Spleen (tissue), 11 donors: Measurements from ENCODE around the gene MYO10. TPM values are rescaled to one million over a fixed set of nuclear protein-coding genes. Genes with fewer than 3 reads are reported as not detected.
"Not testable (repeated sequence)": the region's sequence is repeated elsewhere in the genome, so short reads cannot be mapped to it uniquely, and the experiment has no call there.

Experiments used
- DNase-seq: peaks from one replicate; pipeline ENCODE4 v3.0.0-alpha.2; 2020
- H3K27ac ChIP-seq, 8 donors: fragments of 200-600 bp; sonication (generic) in 7 of 8; 1 replicate in 4 of 8; 2 replicates in 4 of 8; pipeline versions ENCODE4 v1.5.0 to v1.8.0; 2016 to 2021; ENCODE audit warnings: inconsistent platforms in 4 of 8, mild to moderate bottlenecking in 4 of 8, moderate library complexity in 1 of 8
- H3K27me3 ChIP-seq, 7 donors: fragments of 200-600 bp; sonication (generic) in 6 of 7; replicated peaks in 1 of 7; 1 replicate in 4 of 7; 2 replicates in 3 of 7; pipeline versions ENCODE4 v1.5.0 to v1.8.0; 2016 to 2021; ENCODE audit warnings: inconsistent platforms in 3 of 7, mild to moderate bottlenecking in 1 of 7
- H3K36me3 ChIP-seq, 6 donors: fragments of 200-600 bp; sonication (generic) in 5 of 6; 1 replicate in 4 of 6; 2 replicates in 2 of 6; pipeline versions ENCODE4 v1.5.0 to v1.8.0; 2016 to 2021; ENCODE audit warnings: inconsistent platforms in 2 of 6
- H3K4me1 ChIP-seq, 6 donors: fragments of 200-600 bp; sonication (generic) in 5 of 6; 1 replicate in 3 of 6; 2 replicates in 3 of 6; pipeline versions ENCODE4 v1.5.0 to v1.8.0; 2016 to 2021; ENCODE audit warnings: inconsistent platforms in 3 of 6
- H3K4me3 ChIP-seq, 8 donors: fragments of 200-600 bp; sonication (generic) in 7 of 8; 1 replicate in 4 of 8; 2 replicates in 4 of 8; pipeline versions ENCODE4 v1.5.0 to v1.8.0; 2016 to 2021; ENCODE audit warnings: inconsistent platforms in 4 of 8, mild to moderate bottlenecking in 4 of 8, moderate library complexity in 2 of 8
- H3K9me3 ChIP-seq, 8 donors: fragments of 200-600 bp; sonication (generic) in 7 of 8; 1 replicate in 4 of 8; 2 replicates in 4 of 8; pipeline versions ENCODE4 v1.5.0 to v1.8.0; 2016 to 2021; ENCODE audit warnings: inconsistent platforms in 4 of 8
- CTCF ChIP-seq, 11 experiments: fragments of 200-600 bp in 7 of 11; fragments of 450-650 bp in 4 of 11; sonication (generic) in 4 of 11; IDR thresholded peaks in 8 of 11; conservative IDR thresholded peaks in 3 of 11; 1 replicate in 7 of 11; 2 replicates in 4 of 11; pipeline versions ENCODE4 v1.4.0 to v1.8.0; 2016 to 2021; ENCODE audit warnings: antibody characterized with exemption in 11 of 11, inconsistent platforms in 4 of 11, mild to moderate bottlenecking in 1 of 11
- POLR2A ChIP-seq, 3 donors: fragments of 450-650 bp; IDR thresholded peaks; one replicate each; pipeline ENCODE4 v1.5.1; 2017; ENCODE audit warnings: antibody characterized with exemption in 3 of 3, mild to moderate bottlenecking in 1 of 3
- POLR2AphosphoS5 ChIP-seq, 3 donors: sonication (generic); formaldehyde crosslinking; IDR thresholded peaks; one replicate each; pipeline ENCODE4 v1.5.1; 2017; ENCODE audit warnings: antibody characterized with exemption in 3 of 3
- WGBS, 5 donors: extraction: QIAGEN DNeasy Blood & Tissue Kit in 3 of 5; methylation state at CpG; one replicate each; pipeline versions ENCODE4 v1.1.5 to v1.1.7; 2013 to 2018; 5-methylcytosine and 5-hydroxymethylcytosine counted together
- intact Hi-C: fragments of 100-400 bp; cut with DNase I; formaldehyde crosslinking; loops from one replicate; pipeline ENCODE4 v1.15.0; 2023; ENCODE audit warnings: low total_unique reads
- polyA plus RNA-seq, 3 donors: library from polyadenylated mRNA; stranded (reverse); fragments of 200-250 nt; gene quantifications; one replicate each; pipeline ENCODE4 v1.2.1, GENCODE V29; 2013
- total RNA-seq, 7 donors: library from RNA; depleted of rRNA in 3 of 7; stranded (reverse); fragments of >200 nt in 3 of 7; fragmentation: NEBNext Ultra II Directional in 4 of 7; extraction: Animal tissue kit (Norgen Biotek cat#: 25700) in 4 of 7; gene quantifications; one replicate each; pipeline versions ENCODE4 v1.1.0 to v1.2.1, GENCODE V29; 2016 to 2021
- donor health status: healthy with polysubstance abuse.
- donor health status: DM: no; HTN: no; CAD: no; lungs with moderate emphysema.
- donor health status: DM: no; HTN: no; CAD: no.
- donor health status: Bipolar disorder and iron deficiency.
- donor health status: healthy.
- donor health status: DM: no; HTN: no; CAD: no.
- donor health status: DM: yes; HTN: yes; CAD: no.

Gene MYO10
- total and polyA plus RNA-seq, 10 donors: 1.1 to 72.8 (median 32.7) TPM

- no peaks in the 10 kb centered on the region for H3K27me3 ChIP-seq
- H3K4me1 ChIP-seq: peaks cover 0 to 9% (median 0%) of the 10 kb centered on the region in 6 donors
- DNase-seq: no peak
- peaks cover 0 to 94% (median 18%) of the 10 kb centered on the region in 6 donors for H3K36me3 ChIP-seq
- 72 to 90% (median 85%) methylated on average over 5 of the region's 5 CpGs for WGBS, 5 donors
- no peak overlapping the region for H3K4me3 ChIP-seq
- H3K27ac ChIP-seq: no peak overlapping the region
- intact Hi-C loops: no loop called here
- no peaks in the 10 kb centered on the region for H3K9me3 ChIP-seq
- TF ChIP-seq POLR2AphosphoS5 (IDR thresholded peaks at IDR 0.05): no peak
Observed at GRCh38 chr5:16763211-16763610, 172.9 kb downstream of the MYO10 start.

GRCh38 chr5:16759147-16759773, 176.8 kb downstream of the MYO10 start:
- Histone ChIP-seq H3K27ac (no peak overlapping the region), H3K27me3 (no peaks in the 10 kb centered on the region), H3K36me3 (peaks cover 0 to 92% (median 17%) of the 10 kb centered on the region in 6 donors), H3K9me3 (no peaks in the 10 kb centered on the region), H3K4me3 (no peak overlapping the region), H3K4me1 (peaks cover 0 to 9% (median 0%) of the 10 kb centered on the region in 6 donors)
- 56 to 62% (median 60%) methylated on average over 16 of the region's 16 CpGs for WGBS, 5 donors
- DNase-seq: no peak
- TF ChIP-seq POLR2A (IDR thresholded peaks at IDR 0.05) (no peak), CTCF (IDR thresholded peaks at IDR 0.05 in 8 of 11, conservative IDR thresholded peaks at IDR 0.05 in 3 of 11) (no peak), POLR2AphosphoS5 (IDR thresholded peaks at IDR 0.05) (no peak)
- intact Hi-C loops: no loop called here

GRCh38 chr5:16757989-16758501, 178.0 kb downstream of the MYO10 start:
- H3K27me3 ChIP-seq: no peaks in the 10 kb centered on the region
- no peak overlapping the region for H3K4me3 ChIP-seq
- H3K27ac ChIP-seq: no peak overlapping the region
- WGBS, 5 donors: 74 to 89% (median 82%) methylated on average over 8 of the region's 8 CpGs
- intact Hi-C loops: no loop called here
- DNase-seq: no peak
- peaks cover 0 to 80% (median 13%) of the 10 kb centered on the region in 6 donors for H3K36me3 ChIP-seq
- TF ChIP-seq POLR2AphosphoS5 (IDR thresholded peaks at IDR 0.05) (no peak), CTCF (IDR thresholded peaks at IDR 0.05 in 8 of 11, conservative IDR thresholded peaks at IDR 0.05 in 3 of 11) (no peak), POLR2A (IDR thresholded peaks at IDR 0.05) (no peak)
- peaks cover 0 to 9% (median 0%) of the 10 kb centered on the region in 6 donors for H3K4me1 ChIP-seq
- H3K9me3 ChIP-seq: no peaks in the 10 kb centered on the region

GRCh38 chr5:16757577-16757976, 178.5 kb downstream of the MYO10 start:
- intact Hi-C loops, H3K4me1 ChIP-seq, H3K4me3 ChIP-seq, H3K27me3 ChIP-seq, H3K27ac ChIP-seq, DNase-seq, H3K9me3 ChIP-seq: not testable (repeated sequence)
- 90 to 98% (median 91%) methylated on average over 6 of the region's 6 CpGs for WGBS, 5 donors
- peaks cover 0 to 75% (median 12%) of the 10 kb centered on the region in 6 donors for H3K36me3 ChIP-seq

GRCh38 chr5:16757146-16757545, 178.9 kb downstream of the MYO10 start:
- H3K4me3 ChIP-seq: no peak overlapping the region
- DNase-seq: no peak
- no peaks in the 10 kb centered on the region for H3K27me3 ChIP-seq
- WGBS, 5 donors: 67 to 88% (median 76%) methylated on average over 5 to 6 of the region's 6 CpGs
- H3K36me3 ChIP-seq: peaks cover 0 to 71% (median 10%) of the 10 kb centered on the region in 6 donors
- H3K9me3 ChIP-seq: no peaks in the 10 kb centered on the region
- TF ChIP-seq POLR2A (IDR thresholded peaks at IDR 0.05): no peak
- no peak for TF ChIP-seq CTCF (IDR thresholded peaks at IDR 0.05 in 8 of 11, conservative IDR thresholded peaks at IDR 0.05 in 3 of 11)
- TF ChIP-seq POLR2AphosphoS5 (IDR thresholded peaks at IDR 0.05): no peak
- peaks cover 0 to 9% (median 0%) of the 10 kb centered on the region in 6 donors for H3K4me1 ChIP-seq
- intact Hi-C loops: no loop called here
- H3K27ac ChIP-seq: no peak overlapping the region
